Thyroid gland (tissue), 4 donors: ENCODE results near the gene PRSS27.

Experiments used
- CTCF ChIP-seq, 6 experiments: fragments of 200-600 bp in 3 of 6; fragments of 450-650 bp in 3 of 6; sonication (generic) in 3 of 6; IDR thresholded peaks; one replicate each; pipeline ENCODE4 v1.5.1; 2016 to 2019; ENCODE audit warnings: antibody characterized with exemption in 6 of 6, mild to moderate bottlenecking in 2 of 6, inconsistent platforms in 1 of 6, moderate library complexity in 1 of 6
- POLR2A ChIP-seq, 2 donors: fragments of 450-650 bp; IDR thresholded peaks; one replicate each; pipeline ENCODE4 v1.6.1; 2017; ENCODE audit warnings: antibody characterized with exemption in 2 of 2, mild to moderate bottlenecking in 2 of 2, moderate library complexity in 1 of 2

- no peak for TF ChIP-seq POLR2A (IDR thresholded peaks at IDR 0.05)
- TF ChIP-seq CTCF (IDR thresholded peaks at IDR 0.05), result no peak
These were observed 36.4 kb upstream of the PRSS27 start for GRCh38 chr16:2756288-2757015.
